ENCODE data around the gene SOBP.

The SOBP gene

GRCh38 chr6:107682721-107683120 lies 192.8 kb downstream of the SOBP start:
- Histone ChIP-seq H4K20me1 (ENCODE audit: insufficient read depth) (no peaks in the 10 kb centered on the region), H3K27me3 (ENCODE audit: insufficient read depth, low read depth) (no peaks in the 10 kb centered on the region), H3K4me3 (IDR thresholded peaks at IDR 0.05; ENCODE audit: insufficient read depth, low read depth, low read length) (no peak overlapping the region), H3K36me3 (ENCODE audit: insufficient read depth) (no peaks in the 10 kb centered on the region), H3K4me2 (no peak overlapping the region), H3K4me1 (ENCODE audit: low read depth, poor library complexity, severe bottlenecking) (no peaks in the 10 kb centered on the region), H3K79me2 (ENCODE audit: insufficient read depth, low read depth) (no peaks in the 10 kb centered on the region), H3K9ac (no peak overlapping the region), H2AFZ (ENCODE audit: low read depth) (no peak overlapping the region), H3K27ac (no peak overlapping the region)
- TF ChIP-seq, protein P1, sequence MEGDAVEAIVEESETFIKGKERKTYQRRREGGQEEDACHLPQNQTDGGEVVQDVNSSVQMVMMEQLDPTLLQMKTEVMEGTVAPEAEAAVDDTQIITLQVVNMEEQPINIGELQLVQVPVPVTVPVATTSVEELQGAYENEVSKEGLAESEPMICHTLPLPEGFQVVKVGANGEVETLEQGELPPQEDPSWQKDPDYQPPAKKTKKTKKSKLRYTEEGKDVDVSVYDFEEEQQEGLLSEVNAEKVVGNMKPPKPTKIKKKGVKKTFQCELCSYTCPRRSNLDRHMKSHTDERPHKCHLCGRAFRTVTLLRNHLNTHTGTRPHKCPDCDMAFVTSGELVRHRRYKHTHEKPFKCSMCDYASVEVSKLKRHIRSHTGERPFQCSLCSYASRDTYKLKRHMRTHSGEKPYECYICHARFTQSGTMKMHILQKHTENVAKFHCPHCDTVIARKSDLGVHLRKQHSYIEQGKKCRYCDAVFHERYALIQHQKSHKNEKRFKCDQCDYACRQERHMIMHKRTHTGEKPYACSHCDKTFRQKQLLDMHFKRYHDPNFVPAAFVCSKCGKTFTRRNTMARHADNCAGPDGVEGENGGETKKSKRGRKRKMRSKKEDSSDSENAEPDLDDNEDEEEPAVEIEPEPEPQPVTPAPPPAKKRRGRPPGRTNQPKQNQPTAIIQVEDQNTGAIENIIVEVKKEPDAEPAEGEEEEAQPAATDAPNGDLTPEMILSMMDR (conservative IDR thresholded peaks at IDR 0.05; ENCODE audit: low read depth, low read length): no peak

- no peak overlapping the region for H3K4me3 ChIP-seq (IDR thresholded peaks at IDR 0.05; ENCODE audit: insufficient read depth, low read depth, low read length)
- H3K4me1 ChIP-seq (ENCODE audit: low read depth, poor library complexity, severe bottlenecking): no peaks in the 10 kb centered on the region
- H3K27me3 ChIP-seq (ENCODE audit: insufficient read depth, low read depth): no peaks in the 10 kb centered on the region
- H2AFZ ChIP-seq (ENCODE audit: low read depth): no peak overlapping the region
- H3K27ac ChIP-seq: no peak overlapping the region
- no peaks in the 10 kb centered on the region for H3K79me2 ChIP-seq (ENCODE audit: insufficient read depth, low read depth)
- H3K36me3 ChIP-seq (ENCODE audit: insufficient read depth): no peaks in the 10 kb centered on the region
- no peaks in the 10 kb centered on the region for H4K20me1 ChIP-seq (ENCODE audit: insufficient read depth)
- H3K4me2 ChIP-seq: no peak overlapping the region
- TF ChIP-seq, protein P1 (conservative IDR thresholded peaks at IDR 0.05; ENCODE audit: low read depth, low read length): no peak
- no peak overlapping the region for H3K9ac ChIP-seq
Measured at GRCh38 chr6:107683183-107683582, 193.3 kb downstream of the SOBP start.

DNA sequence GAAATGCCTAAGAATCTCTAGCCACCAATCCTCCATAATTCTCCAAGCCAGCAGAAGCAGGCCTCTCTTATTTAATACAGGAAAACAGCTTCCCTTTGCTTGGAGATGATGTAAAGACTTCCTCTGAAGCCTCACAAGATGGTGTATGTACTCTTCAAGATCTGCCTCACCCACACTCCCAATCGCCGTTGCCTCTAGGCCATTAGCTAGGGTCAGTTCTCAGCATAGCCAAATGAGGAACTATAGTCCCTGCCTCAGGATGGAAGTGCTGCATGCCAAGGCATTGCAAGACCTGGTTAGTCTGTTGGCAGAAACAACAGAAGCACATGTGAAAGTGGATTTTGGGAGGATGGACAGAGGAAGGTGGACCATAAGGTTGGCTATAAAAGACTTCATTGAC lies 195.1 kb downstream of the SOBP start:
- no peaks in the 10 kb centered on the region for H4K20me1 ChIP-seq (ENCODE audit: insufficient read depth)
- H3K4me1 ChIP-seq (ENCODE audit: low read depth, poor library complexity, severe bottlenecking): no peaks in the 10 kb centered on the region
- TF ChIP-seq, protein P1 (conservative IDR thresholded peaks at IDR 0.05; ENCODE audit: low read depth, low read length): no peak
- no peak overlapping the region for H3K27ac ChIP-seq
- no peaks in the 10 kb centered on the region for H3K36me3 ChIP-seq (ENCODE audit: insufficient read depth)
- no peak overlapping the region for H3K4me3 ChIP-seq (IDR thresholded peaks at IDR 0.05; ENCODE audit: insufficient read depth, low read depth, low read length)
- H3K27me3 ChIP-seq (ENCODE audit: insufficient read depth, low read depth): no peaks in the 10 kb centered on the region
- no peak overlapping the region for H3K4me2 ChIP-seq
- no peaks in the 10 kb centered on the region for H3K79me2 ChIP-seq (ENCODE audit: insufficient read depth, low read depth)
- H3K9ac ChIP-seq: no peak overlapping the region
- no peak overlapping the region for H2AFZ ChIP-seq (ENCODE audit: low read depth)

- H3K79me2 ChIP-seq (ENCODE audit: insufficient read depth, low read depth): no peaks in the 10 kb centered on the region
- no peak overlapping the region for H3K4me3 ChIP-seq (IDR thresholded peaks at IDR 0.05; ENCODE audit: insufficient read depth, low read depth, low read length)
- H3K36me3 ChIP-seq (ENCODE audit: insufficient read depth): no peaks in the 10 kb centered on the region
- no peak overlapping the region for H2AFZ ChIP-seq (ENCODE audit: low read depth)
- no peak overlapping the region for H3K27ac ChIP-seq
- no peak overlapping the region for H3K9ac ChIP-seq
- no peaks in the 10 kb centered on the region for H4K20me1 ChIP-seq (ENCODE audit: insufficient read depth)
- no peaks in the 10 kb centered on the region for H3K27me3 ChIP-seq (ENCODE audit: insufficient read depth, low read depth)
- H3K4me1 ChIP-seq (ENCODE audit: low read depth, poor library complexity, severe bottlenecking): no peaks in the 10 kb centered on the region
- TF ChIP-seq, protein P1 (conservative IDR thresholded peaks at IDR 0.05; ENCODE audit: low read depth, low read length): no peak
- no peak overlapping the region for H3K4me2 ChIP-seq
Measured at GRCh38 chr6:107689190-107689589, 199.3 kb downstream of the SOBP start.

Measured in KMS-11 (cell line).